SK-N-SH (cell line): Measurements from ENCODE around the gene HOMER3. TPM values are rescaled to one million over a fixed set of nuclear protein-coding genes. Genes with fewer than 3 reads are reported as not detected.

ENCODE experiments used
- CTCF ChIA-PET: fragments of 300-600, 350-600 bp; formaldehyde crosslinking; extraction: SDS; loops from one replicate; lab custom pipeline; 2021; lab: Yijun Ruan, JAX
- POLR2A ChIA-PET: fragments of 350-600 bp; sonication (Branson Sonifier 250); formaldehyde crosslinking; extraction: SDS; loops from one replicate; lab custom pipeline; 2020; ENCODE audit warnings: antibody characterized with exemption, inconsistent platforms; lab: Yijun Ruan, JAX
- DNase-seq: peaks from one replicate; pipeline ENCODE4 v3.0.0; 2012
- H2AFZ ChIP-seq: fragments of 200-600 bp; sonication (generic); 2 replicates; pipeline ENCODE4 v1.8.1; 2016; ENCODE audit warnings: antibody characterized with exemption, mild to moderate bottlenecking, low read depth
- H3F3A ChIP-seq: fragments of 200-600 bp; sonication (generic); replicated peaks from 2 replicates; pipeline ENCODE3; 2016; ENCODE audit warnings: antibody characterized with exemption, mild to moderate bottlenecking; ENCODE audit not compliant: insufficient read depth
- H3K27ac ChIP-seq, 2 experiments: fragments of 200-500 bp in 1 of 2; fragments of 200-600 bp in 1 of 2; sonication (Bioruptor generic) in 1 of 2; sonication (generic), shearing (Covaris generic) in 1 of 2; 2 replicates each; pipeline versions ENCODE4 v1.5.1 to v1.6.1; 2014 to 2016; ENCODE audit warnings: low read depth in 2 of 2, inconsistent platforms in 1 of 2, low read length in 1 of 2, mild to moderate bottlenecking in 1 of 2, mixed read lengths in 1 of 2
- H3K27me3 ChIP-seq: fragments of 200-600 bp; sonication (generic), shearing (Covaris generic); 2 replicates; pipeline ENCODE4 v1.6.1; 2016; ENCODE audit warnings: mixed run types; ENCODE audit not compliant: insufficient read depth
- H3K36me3 ChIP-seq, 2 experiments: fragments of 200-500 bp in 1 of 2; fragments of 200-600 bp in 1 of 2; sonication (Bioruptor generic) in 1 of 2; sonication (generic) in 1 of 2; replicated peaks in 1 of 2; 2 replicates each; pipeline versions ENCODE3 to v1.5.1; 2014 to 2016; ENCODE audit warnings: low read length in 1 of 2, mild to moderate bottlenecking in 1 of 2; ENCODE audit not compliant: insufficient read depth in 2 of 2, control insufficient read depth in 1 of 2
- H3K4me1 ChIP-seq, 2 experiments: fragments of 200-500 bp in 1 of 2; fragments of 200-600 bp in 1 of 2; sonication (Bioruptor generic) in 1 of 2; sonication (generic), shearing (Covaris generic) in 1 of 2; 2 replicates each; pipeline versions ENCODE4 v1.5.1 to v1.6.1; 2014 to 2016; ENCODE audit warnings: low read depth in 1 of 2, low read length in 1 of 2, mixed run types in 1 of 2; ENCODE audit not compliant: insufficient read depth in 2 of 2, control insufficient read depth in 1 of 2
- H3K4me2 ChIP-seq: fragments of 200-600 bp; sonication (generic), shearing (Covaris generic); 2 replicates; pipeline ENCODE4 v1.6.1; 2017; ENCODE audit warnings: mixed run types
- H3K4me3 ChIP-seq, 2 experiments: fragments of 200-500 bp in 1 of 2; fragments of 200-600 bp in 1 of 2; sonication (Bioruptor generic) in 1 of 2; sonication (generic), shearing (Covaris generic) in 1 of 2; 2 replicates each; pipeline versions ENCODE4 v1.5.1 to v1.8.1; 2014 to 2016; ENCODE audit warnings: low read depth in 2 of 2, inconsistent platforms in 1 of 2, low read length in 1 of 2, mild to moderate bottlenecking in 1 of 2, mixed read lengths in 1 of 2, moderate library complexity in 1 of 2
- H3K79me2 ChIP-seq: fragments of 200-600 bp; sonication (generic); 2 replicates; pipeline ENCODE4 v1.8.1; 2017; ENCODE audit warnings: mild to moderate bottlenecking; ENCODE audit not compliant: insufficient read depth
- H3K9ac ChIP-seq: fragments of 200-600 bp; sonication (generic); 2 replicates; pipeline ENCODE4 v1.6.1; 2017; ENCODE audit warnings: mixed run types
- H3K9me2 ChIP-seq: fragments of 200-600 bp; sonication (generic); 2 replicates; pipeline ENCODE4 v1.6.1; 2017; ENCODE audit warnings: mixed run types
- H3K9me3 ChIP-seq: fragments of 200-600 bp; sonication (generic); 2 replicates; pipeline ENCODE4 v1.6.1; 2017; ENCODE audit warnings: mixed run types, mild to moderate bottlenecking, moderate library complexity
- H4K20me1 ChIP-seq: fragments of 200-600 bp; sonication (generic); 2 replicates; pipeline ENCODE4 v1.6.1; 2017; ENCODE audit warnings: mild to moderate bottlenecking, mixed run types; ENCODE audit not compliant: insufficient read depth
- EP300 ChIP-seq, 2 experiments: IDR thresholded peaks; 2 replicates each; pipeline versions ENCODE4 v1.4.0 to v1.6.1; 2012; ENCODE audit warnings: borderline replicate concordance in 1 of 2, low read depth in 1 of 2, low read length in 1 of 2
- FOXJ3 ChIP-seq: sonication (generic); formaldehyde crosslinking; IDR thresholded peaks from 2 replicates; pipeline ENCODE4 v1.5.1; 2020; ENCODE audit warnings: mild to moderate bottlenecking, missing genetic modification reagents
- FOXM1 ChIP-seq: IDR thresholded peaks from 2 replicates; pipeline ENCODE4 v1.4.0; 2012; ENCODE audit warnings: low read depth, mild to moderate bottlenecking
- MEF2A ChIP-seq: IDR thresholded peaks from 2 replicates; pipeline ENCODE4 v1.4.0; 2012; ENCODE audit warnings: low read depth, borderline replicate concordance
- POLR2AphosphoS5 ChIP-seq: IDR thresholded peaks from 2 replicates; pipeline ENCODE4 v1.6.1; 2012; ENCODE audit warnings: low read depth, low read length
- SMC3 ChIP-seq: IDR thresholded peaks from 2 replicates; pipeline ENCODE4 v1.6.1; 2012; ENCODE audit warnings: low read depth, low read length, improper control_type of control experiment
- WGBS: methylation state at CpG from one replicate; pipeline ENCODE4 v1.1.6; 2017; ENCODE audit warnings: low lambda C conversion rate; 5-methylcytosine and 5-hydroxymethylcytosine counted together
- polyA plus RNA-seq, 3 experiments: library from polyadenylated mRNA; depleted of rRNA; stranded (reverse); fragments of >200 nt; gene quantifications; 2 replicates each; pipeline ENCODE4 v1.2.3, GENCODE V29; 2012
- TF ChIP-seq, protein P1 (sequence below): IDR thresholded peaks from 2 replicates; pipeline ENCODE4 v1.4.0; 2012; ENCODE audit warnings: low read depth, borderline replicate concordance

Gene HOMER3
- polyA plus RNA-seq, 1 of the 3 experiments (the other 2 are of a cell fraction) = 83.0 TPM

DNA sequence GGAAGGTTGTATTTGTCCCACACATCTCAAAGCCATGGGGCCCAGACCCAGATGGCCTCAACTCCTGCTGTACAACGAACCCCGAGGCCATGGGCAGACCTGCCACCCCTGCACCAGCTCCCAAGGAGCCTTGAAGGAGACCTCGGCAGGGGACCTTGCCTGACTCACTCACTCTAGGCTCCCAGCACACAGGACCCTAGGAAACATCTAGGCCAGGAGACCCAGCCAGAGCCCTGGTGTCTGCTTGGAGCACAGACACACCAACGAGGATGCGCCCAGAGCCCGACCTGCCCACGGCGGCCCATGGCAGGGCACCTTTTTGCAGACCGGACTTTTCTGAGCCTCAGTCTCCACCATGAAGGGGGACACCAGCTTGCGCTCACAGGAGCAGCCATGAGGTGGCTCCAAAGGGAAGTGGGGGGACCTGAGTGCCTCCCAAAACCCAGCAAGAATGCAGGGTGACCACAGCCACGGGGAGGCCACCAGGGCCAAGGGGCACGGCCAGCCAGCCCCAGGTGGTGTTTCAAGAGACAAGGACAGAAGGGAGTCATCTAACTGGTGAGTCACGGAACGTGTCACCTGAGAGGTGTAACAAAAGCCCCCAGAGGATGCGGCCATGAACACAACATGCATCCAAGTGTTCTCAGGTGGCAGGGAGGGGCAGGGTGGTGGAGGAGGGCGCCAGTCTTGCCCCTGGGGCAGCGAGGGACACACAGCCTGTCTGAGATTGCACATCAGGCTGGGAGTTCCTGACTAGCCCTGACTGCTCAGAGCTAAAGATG lies 40.1 kb downstream of the HOMER3 start:
- no peaks in the 10 kb centered on the region for H3K9me2 ChIP-seq
- TF ChIP-seq POLR2AphosphoS5 (no peak), FOXM1 (no peak), FOXJ3 (no peak)
- TF ChIP-seq, protein P1, sequence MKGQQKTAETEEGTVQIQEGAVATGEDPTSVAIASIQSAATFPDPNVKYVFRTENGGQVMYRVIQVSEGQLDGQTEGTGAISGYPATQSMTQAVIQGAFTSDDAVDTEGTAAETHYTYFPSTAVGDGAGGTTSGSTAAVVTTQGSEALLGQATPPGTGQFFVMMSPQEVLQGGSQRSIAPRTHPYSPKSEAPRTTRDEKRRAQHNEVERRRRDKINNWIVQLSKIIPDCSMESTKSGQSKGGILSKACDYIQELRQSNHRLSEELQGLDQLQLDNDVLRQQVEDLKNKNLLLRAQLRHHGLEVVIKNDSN = no peak
- no peaks in the 10 kb centered on the region for H4K20me1 ChIP-seq
- peaks cover 0 to 10% of the 10 kb centered on the region in 2 experiments; a peak in 1 of 4 replicates for H3K4me1 ChIP-seq
- no peaks in the 10 kb centered on the region for H3K27me3 ChIP-seq
- H3K79me2 ChIP-seq = no peaks in the 10 kb centered on the region
- H3K27ac ChIP-seq = no peak overlapping the region
- H3K9ac ChIP-seq = no peak overlapping the region
- peaks cover 9% of the 10 kb centered on the region for H3F3A ChIP-seq
- H3K4me3 ChIP-seq = no peak overlapping the region
- H2AFZ ChIP-seq = no peak overlapping the region
- peaks cover 0 to 44% of the 10 kb centered on the region in 2 experiments for H3K36me3 ChIP-seq
- H3K4me2 ChIP-seq = no peak overlapping the region
- no peak for DNase-seq
- ChIA-PET CTCF (no interaction called here), POLR2A (no interaction called here)
- over 99% methylated on average over 11 of the region's 17 CpGs for WGBS
- H3K9me3 ChIP-seq = no peaks in the 10 kb centered on the region

DNA sequence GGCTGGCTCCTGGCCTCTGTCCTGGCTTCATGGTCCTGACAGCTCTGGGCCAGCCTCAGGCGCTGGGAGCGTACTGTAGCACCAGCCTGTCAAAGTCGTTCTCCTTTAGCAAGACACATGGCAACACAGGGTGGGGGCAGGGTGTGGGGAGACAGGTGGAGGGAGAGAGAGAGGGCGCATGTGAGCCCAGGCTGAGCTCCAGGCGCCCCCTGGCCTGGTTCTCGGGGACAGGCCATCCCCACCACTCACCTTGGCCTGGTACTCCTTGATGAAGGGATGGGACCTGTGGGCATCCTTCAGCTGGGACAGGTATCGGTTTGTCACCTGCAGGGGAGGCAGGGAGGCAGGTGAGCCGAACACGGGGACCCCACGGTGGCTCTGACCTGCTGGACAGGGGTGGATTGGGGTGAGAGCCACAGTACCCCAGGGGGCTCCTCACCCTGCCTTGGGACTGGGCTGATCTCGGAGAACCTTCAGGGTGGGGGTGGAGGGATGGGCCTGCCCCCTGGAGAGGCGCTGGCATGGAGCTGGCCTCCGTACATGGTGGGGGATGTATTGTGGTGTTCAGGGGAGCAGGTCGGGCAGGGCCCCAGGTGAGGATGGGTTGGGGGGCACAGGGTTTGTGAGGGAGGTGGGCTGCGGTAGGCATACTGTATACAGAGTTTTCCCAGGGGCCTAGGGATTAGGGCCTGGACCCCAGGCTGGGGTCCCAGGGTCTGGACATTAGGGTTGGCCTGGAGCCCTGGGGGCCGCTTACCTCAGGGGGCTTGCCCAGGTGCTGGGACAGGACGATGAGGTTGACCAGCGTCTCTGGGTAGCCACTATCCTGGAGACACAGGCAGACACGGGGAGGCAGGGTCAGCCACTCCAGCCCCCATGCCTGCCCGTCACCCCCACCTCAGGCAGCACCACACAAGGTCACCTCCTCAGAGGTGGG lies 41.1 kb downstream of the HOMER3 start:
- peaks cover 0 to 34% of the 10 kb centered on the region in 2 experiments for H3K36me3 ChIP-seq
- H3K79me2 ChIP-seq = no peaks in the 10 kb centered on the region
- no peak overlapping the region for H2AFZ ChIP-seq
- no peaks in the 10 kb centered on the region for H3K9me2 ChIP-seq
- no peaks in the 10 kb centered on the region for H4K20me1 ChIP-seq
- DNase-seq = no peak
- no peak overlapping the region for H3K27ac ChIP-seq
- TF ChIP-seq MEF2A (no peak), EP300 (IDR thresholded peaks at IDR 0.05; ENCODE audit: borderline replicate concordance in 1 of 2, low read depth in 1 of 2, low read length in 1 of 2) (no peak), SMC3 (no peak)
- TF ChIP-seq, all 33 proteins: peak for 0
- no peak overlapping the region for H3K9ac ChIP-seq
- no peak overlapping the region for H3K4me2 ChIP-seq
- no peaks in the 10 kb centered on the region for H3K9me3 ChIP-seq
- no peak overlapping the region for H3K4me3 ChIP-seq
- peaks cover 0 to 11% of the 10 kb centered on the region in 2 experiments; a peak in 1 of 4 replicates for H3K4me1 ChIP-seq
- peaks cover 9% of the 10 kb centered on the region for H3F3A ChIP-seq
- no peaks in the 10 kb centered on the region for H3K27me3 ChIP-seq
- CTCF ChIA-PET = interaction anchor here (1.6 kb wide), 1 partner anchor 449 kb away, joined by 5 read pairs; no protein-coding TSS in a partner anchor
- 94% methylated on average over 7 of the region's 20 CpGs for WGBS
- POLR2A ChIA-PET = interaction anchor here (2.1 kb wide), 1 partner anchor 19 kb away, joined by 6 read pairs; the partner anchor contains the start of genes COPE and DDX49
